T-cell (primary cell): Measurements from ENCODE around the gene MICALL2. TPM values are rescaled to one million over a fixed set of nuclear protein-coding genes. Genes with fewer than 3 reads are reported as not detected.

Experiments
- ATAC-seq, 4 experiments: fragments of 200-7000 bp in 3 of 4; fragments of 150-1000 bp in 1 of 4; cut with Tn5 transposase; replicated peaks in 1 of 4; 1 replicate in 3 of 4; 2 replicates in 1 of 4; pipeline ENCODE4 v1.10.0; 2021; ENCODE audit warnings: moderate library complexity in 3 of 4, mild to moderate bottlenecking in 2 of 4, moderate number of reproducible peaks in 1 of 4
- CTCF ChIA-PET, 2 donors: fragments of 300-600 bp; sonication (Branson Sonifier 250); formaldehyde crosslinking; loops; one replicate each; lab custom pipeline; 2022; ENCODE audit warnings: antibody characterized with exemption in 2 of 2; lab: Charles Lee
- POLR2A ChIA-PET, 2 donors: fragments of 300-600 bp; sonication (Branson Sonifier 250); formaldehyde crosslinking; loops; one replicate each; lab custom pipeline; 2022; ENCODE audit warnings: antibody characterized with exemption in 2 of 2; lab: Charles Lee
- DNase-seq, 35 experiments: peaks; one replicate each; pipeline versions ENCODE4 v3.0.0 to v3.0.0-alpha.2; 2013 to 2023
- H3K27ac ChIP-seq: one replicate; pipeline ENCODE4 v1.5.1; 2013; ENCODE audit warnings: low read length
- H3K27me3 ChIP-seq, 2 experiments: replicated peaks in 1 of 2; 1 replicate in 1 of 2; 2 replicates in 1 of 2; pipeline versions ENCODE4 v1.6.1 to v1.7.0; 2013; ENCODE audit warnings: low read length in 1 of 2, mixed read lengths in 1 of 2; ENCODE audit not compliant: control insufficient read depth in 2 of 2, insufficient read depth in 2 of 2; ENCODE audit errors: extremely low read depth in 1 of 2
- H3K36me3 ChIP-seq, 2 donors: 1 replicate in 1 of 2; 2 replicates in 1 of 2; pipeline versions ENCODE4 v1.6.1 to v1.7.0; 2013; ENCODE audit warnings: low read length in 1 of 2; ENCODE audit not compliant: control insufficient read depth in 2 of 2, insufficient read depth in 1 of 2; ENCODE audit errors: extremely low read depth in 1 of 2
- H3K4me1 ChIP-seq, 2 experiments: 1 replicate in 1 of 2; 2 replicates in 1 of 2; pipeline versions ENCODE4 v1.6.1 to v1.7.0; 2013; ENCODE audit warnings: low read length in 2 of 2, mixed read lengths in 1 of 2; ENCODE audit not compliant: insufficient read depth in 2 of 2, control insufficient read depth in 1 of 2; ENCODE audit errors: extremely low read depth in 1 of 2
- H3K4me3 ChIP-seq, 2 donors: 1 replicate in 1 of 2; 2 replicates in 1 of 2; pipeline versions ENCODE4 v1.5.1 to v1.7.0; 2013; ENCODE audit warnings: mild to moderate bottlenecking in 2 of 2, low read length in 1 of 2, moderate library complexity in 1 of 2; ENCODE audit not compliant: control insufficient read depth in 1 of 2; ENCODE audit errors: extremely low read depth in 1 of 2
- H3K9me3 ChIP-seq: 2 replicates; pipeline ENCODE4 v1.7.0; 2013
- H3K27ac Mint-ChIP-seq, 2 donors: one replicate each; pipeline ENCODE4 v1.8.0; 2020 to 2021; ENCODE audit warnings: mild to moderate bottlenecking in 2 of 2, mixed read lengths in 2 of 2
- H3K27me3 Mint-ChIP-seq, 2 donors: one replicate each; pipeline ENCODE4 v1.8.0; 2021 to 2022; ENCODE audit warnings: mixed read lengths in 2 of 2
- H3K36me3 Mint-ChIP-seq: one replicate; pipeline ENCODE4 v1.8.0; 2021; ENCODE audit warnings: mixed read lengths
- H3K4me1 Mint-ChIP-seq, 3 donors: one replicate each; pipeline ENCODE4 v1.8.0; 2020 to 2022; ENCODE audit warnings: mixed read lengths in 3 of 3, mild to moderate bottlenecking in 1 of 3
- H3K4me3 Mint-ChIP-seq, 3 donors: one replicate each; pipeline ENCODE4 v1.8.0; 2020 to 2022; ENCODE audit warnings: mild to moderate bottlenecking in 3 of 3, mixed read lengths in 3 of 3, moderate library complexity in 3 of 3
- H3K9me3 Mint-ChIP-seq, 3 donors: one replicate each; pipeline ENCODE4 v1.8.0; 2020 to 2022; ENCODE audit warnings: mixed read lengths in 3 of 3
- WGBS: methylation state at CpG from one replicate; pipeline ENCODE4 v1.1.5; 2013; ENCODE audit warnings: missing lambda C conversion rate; ENCODE audit not compliant: insufficient coverage; 5-methylcytosine and 5-hydroxymethylcytosine counted together
- total RNA-seq, 35 experiments: library from RNA in 6 of 35; stranded (reverse) in 6 of 35; fragments of 120-200 nt in 1 of 35; gene quantifications; one replicate each; pipeline versions ENCODE4 v1.2.1 to v1.2.4 and lab custom pipeline; 2013 to 2026

Gene MICALL2
- total RNA-seq, 5 donors from 2014 or later (not counting 1 experiment from before 2014, with no cell fraction given), result 2.1 to 5.5 (median 3.2) TPM

GRCh38 chr7:1480670-1481069, 21.4 kb upstream of the MICALL2 start:
- H3K27me3 ChIP-seq, result no peaks in the 10 kb centered on the region
- peaks cover 11% of the 10 kb centered on the region for H3K36me3 Mint-ChIP-seq
- no peak for DNase-seq
- ChIA-PET POLR2A (no interaction called here), CTCF (no interaction called here)
- H3K4me1 Mint-ChIP-seq, result no peaks in the 10 kb centered on the region
- no peaks in the 10 kb centered on the region for H3K27me3 Mint-ChIP-seq
- no peaks in the 10 kb centered on the region for H3K9me3 ChIP-seq
- no peak for ATAC-seq
- H3K9me3 Mint-ChIP-seq, result no peaks in the 10 kb centered on the region
- H3K36me3 ChIP-seq, result peaks cover 26 to 66% of the 10 kb centered on the region in 2 donors
- H3K27ac Mint-ChIP-seq, result no peak overlapping the region
- WGBS, result 90% methylated on average over 11 of the region's 12 CpGs
- no peak overlapping the region for H3K27ac ChIP-seq
- H3K4me3 Mint-ChIP-seq, result no peak overlapping the region
- no peak overlapping the region for H3K4me3 ChIP-seq
- H3K4me1 ChIP-seq, result no peaks in the 10 kb centered on the region

GRCh38 chr7:1479287-1479686, 20.0 kb upstream of the MICALL2 start:
- Histone ChIP-seq H3K4me1 (peaks cover 0 to 7% of the 10 kb centered on the region in 2 experiments), H3K27ac (no peak overlapping the region), H3K27me3 (no peaks in the 10 kb centered on the region), H3K4me3 (no peak overlapping the region), H3K36me3 (peaks cover 28 to 57% of the 10 kb centered on the region in 2 donors), H3K9me3 (no peaks in the 10 kb centered on the region)
- DNase-seq (no peak), ATAC-seq (no peak)
- CTCF ChIA-PET, result interaction anchor here in 1 of 2 donors (0.6 kb wide), 1 partner anchor 54 kb away, joined by 3 read pairs; no protein-coding TSS in a partner anchor
- WGBS, result 93% methylated on average over 21 of the region's 24 CpGs
- Mint-ChIP-seq H3K27ac (no peak overlapping the region), H3K4me3 (no peak overlapping the region), H3K36me3 (peaks cover 10% of the 10 kb centered on the region), H3K4me1 (peaks cover 0 to 9% (median 7%) of the 10 kb centered on the region in 3 donors), H3K27me3 (no peaks in the 10 kb centered on the region), H3K9me3 (no peaks in the 10 kb centered on the region)
- POLR2A ChIA-PET, result no interaction called here

GRCh38 chr7:1478480-1478879, 19.2 kb upstream of the MICALL2 start:
- no peaks in the 10 kb centered on the region for H3K9me3 ChIP-seq
- no peak overlapping the region for H3K4me3 Mint-ChIP-seq
- ChIA-PET POLR2A (no interaction called here), CTCF (no interaction called here)
- no peak overlapping the region for H3K27ac ChIP-seq
- H3K4me1 Mint-ChIP-seq, result peaks cover 0 to 13% (median 7%) of the 10 kb centered on the region in 3 donors
- peaks cover 26 to 54% of the 10 kb centered on the region in 2 donors for H3K36me3 ChIP-seq
- H3K36me3 Mint-ChIP-seq, result peaks cover 5% of the 10 kb centered on the region
- H3K4me1 ChIP-seq, result peaks cover 3 to 15% of the 10 kb centered on the region in 2 experiments
- H3K4me3 ChIP-seq, result no peak overlapping the region
- DNase-seq (no peak), ATAC-seq (no peak)
- WGBS, result 95% methylated on average over 19 of the region's 19 CpGs
- H3K27ac Mint-ChIP-seq, result no peak overlapping the region
- no peaks in the 10 kb centered on the region for H3K27me3 ChIP-seq
- H3K27me3 Mint-ChIP-seq, result no peaks in the 10 kb centered on the region
- H3K9me3 Mint-ChIP-seq, result no peaks in the 10 kb centered on the region

GRCh38 chr7:1476859-1477258, 17.6 kb upstream of the MICALL2 start:
- no peaks in the 10 kb centered on the region for H3K27me3 Mint-ChIP-seq
- Histone ChIP-seq H3K27me3 (no peaks in the 10 kb centered on the region), H3K9me3 (no peaks in the 10 kb centered on the region), H3K4me3 (no peak overlapping the region), H3K4me1 (peaks cover 3 to 15% of the 10 kb centered on the region in 2 experiments), H3K36me3 (peaks cover 16 to 54% of the 10 kb centered on the region in 2 donors), H3K27ac (no peak overlapping the region)
- ATAC-seq, result no peak
- no peak overlapping the region for H3K27ac Mint-ChIP-seq
- H3K9me3 Mint-ChIP-seq, result no peaks in the 10 kb centered on the region
- DNase-seq, result no peak
- ChIA-PET POLR2A (no interaction called here), CTCF (interaction anchor here in 1 of 2 donors (0.6 kb wide), 1 partner anchor 24 kb away, joined by 4 read pairs; no protein-coding TSS in a partner anchor)
- H3K4me1 Mint-ChIP-seq, result peaks cover 0 to 15% (median 7%) of the 10 kb centered on the region in 3 donors
- peaks cover under 1% of the 10 kb centered on the region for H3K36me3 Mint-ChIP-seq
- 91% methylated on average over 14 of the region's 15 CpGs for WGBS
- no peak overlapping the region for H3K4me3 Mint-ChIP-seq

- no peaks in the 10 kb centered on the region for H3K27me3 ChIP-seq
- H3K27ac ChIP-seq, result no peak overlapping the region
- no peaks in the 10 kb centered on the region for H3K9me3 ChIP-seq
- H3K36me3 ChIP-seq, result peaks cover 7 to 61% of the 10 kb centered on the region in 2 donors
- ChIA-PET CTCF (no interaction called here), POLR2A (no interaction called here)
- H3K27me3 Mint-ChIP-seq, result no peaks in the 10 kb centered on the region
- H3K4me1 ChIP-seq, result peaks cover 3 to 15% of the 10 kb centered on the region in 2 experiments
- H3K27ac Mint-ChIP-seq, result no peak overlapping the region
- WGBS, result 96% methylated on average over 22 of the region's 22 CpGs
- H3K4me3 ChIP-seq, result no peak overlapping the region
- ATAC-seq (no peak), DNase-seq (no peak)
- H3K36me3 Mint-ChIP-seq, result no peaks in the 10 kb centered on the region
- no peak overlapping the region for H3K4me3 Mint-ChIP-seq
- peaks cover 0 to 15% (median 7%) of the 10 kb centered on the region in 3 donors for H3K4me1 Mint-ChIP-seq
- no peaks in the 10 kb centered on the region for H3K9me3 Mint-ChIP-seq
Observed at GRCh38 chr7:1475991-1476390, 16.7 kb upstream of the MICALL2 start.

GRCh38 chr7:1475393-1475792, 16.1 kb upstream of the MICALL2 start:
- no peaks in the 10 kb centered on the region for H3K36me3 Mint-ChIP-seq
- Histone ChIP-seq H3K27me3 (no peaks in the 10 kb centered on the region), H3K4me1 (peaks cover 3 to 15% of the 10 kb centered on the region in 2 experiments), H3K4me3 (no peak overlapping the region), H3K27ac (no peak overlapping the region), H3K9me3 (no peaks in the 10 kb centered on the region), H3K36me3 (peaks cover 11 to 59% of the 10 kb centered on the region in 2 donors)
- WGBS, result 96% methylated on average over 17 of the region's 17 CpGs
- H3K27me3 Mint-ChIP-seq, result no peaks in the 10 kb centered on the region
- ATAC-seq, result no peak
- ChIA-PET CTCF (no interaction called here), POLR2A (no interaction called here)
- no peak overlapping the region for H3K4me3 Mint-ChIP-seq
- DNase-seq, result no peak
- H3K9me3 Mint-ChIP-seq, result no peaks in the 10 kb centered on the region
- H3K27ac Mint-ChIP-seq, result no peak overlapping the region
- H3K4me1 Mint-ChIP-seq, result peaks cover 0 to 15% (median 7%) of the 10 kb centered on the region in 3 donors
